NCI-H748 (cell line): ENCODE measurements around the gene SUPT3H.
"Not testable (repeated sequence)": the region's sequence is repeated elsewhere in the genome, so short reads cannot be mapped to it uniquely, and the experiment has no call there.

Experiments used
- DNase-seq: peaks from one replicate; lab custom pipeline; 2025; ENCODE audit not compliant: unreplicated experiment; lab: John Stamatoyannopoulos, UW

Gene SUPT3H

DNA sequence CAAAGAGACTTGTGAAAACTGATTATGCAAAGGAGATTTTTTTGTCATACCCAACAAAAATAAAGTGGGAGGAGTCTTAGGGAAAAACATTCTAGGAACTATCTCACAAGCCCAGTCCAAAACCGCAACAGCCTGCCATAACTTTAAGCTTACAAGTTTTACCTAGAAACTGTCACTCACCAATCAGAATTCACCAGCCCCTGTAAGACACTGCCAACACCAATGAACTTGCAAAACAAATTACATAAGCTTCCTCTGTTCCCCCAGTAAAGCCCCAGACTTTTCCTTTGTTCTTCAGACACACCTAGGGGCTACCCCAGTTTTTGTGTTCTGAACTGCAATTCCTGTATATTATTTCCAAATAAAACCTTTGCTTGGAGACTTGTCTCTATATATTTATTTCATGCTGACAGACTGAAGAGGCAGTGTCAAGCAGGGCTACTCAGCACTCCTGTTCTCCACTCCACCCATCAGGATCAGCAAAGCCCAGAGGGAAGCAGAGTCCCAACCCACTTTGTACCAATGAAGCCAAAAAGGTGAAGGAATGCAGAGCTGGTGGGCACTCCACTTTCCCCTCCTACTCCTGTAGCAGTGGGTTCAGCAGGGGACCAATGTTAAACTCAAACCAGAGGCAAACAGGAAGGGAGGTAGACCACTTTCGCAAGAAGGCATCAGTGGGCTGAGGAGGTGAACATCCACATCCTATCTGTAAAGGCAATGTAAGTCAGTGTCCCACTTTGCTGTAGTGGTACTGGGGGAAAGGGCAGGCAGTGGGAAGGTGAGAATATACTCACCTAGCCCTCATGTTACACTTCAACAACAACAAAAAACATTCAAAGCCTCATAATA, 192.1 kb downstream of the SUPT3H start:
- DNase-seq, result no peak

DNA sequence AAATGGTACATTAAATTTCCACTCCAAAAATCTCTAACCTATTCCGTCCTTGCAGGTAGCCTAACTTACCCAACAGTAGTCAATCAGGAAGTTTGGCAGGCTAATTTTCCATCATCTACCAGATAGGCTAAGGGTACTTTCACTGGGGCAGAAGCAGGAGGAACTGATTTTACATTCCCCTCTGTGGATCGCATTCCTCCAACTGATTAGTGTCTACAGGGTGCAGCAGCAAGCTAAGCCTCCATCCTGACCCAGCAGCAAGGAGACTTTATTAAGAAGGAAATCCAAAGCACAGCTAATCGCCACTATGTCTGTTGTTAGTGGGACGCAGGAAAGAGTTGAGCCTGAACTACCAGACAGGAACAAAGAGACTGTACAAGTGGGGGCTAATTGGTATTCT, 192.8 kb downstream of the SUPT3H start:
- no peak for DNase-seq

DNA sequence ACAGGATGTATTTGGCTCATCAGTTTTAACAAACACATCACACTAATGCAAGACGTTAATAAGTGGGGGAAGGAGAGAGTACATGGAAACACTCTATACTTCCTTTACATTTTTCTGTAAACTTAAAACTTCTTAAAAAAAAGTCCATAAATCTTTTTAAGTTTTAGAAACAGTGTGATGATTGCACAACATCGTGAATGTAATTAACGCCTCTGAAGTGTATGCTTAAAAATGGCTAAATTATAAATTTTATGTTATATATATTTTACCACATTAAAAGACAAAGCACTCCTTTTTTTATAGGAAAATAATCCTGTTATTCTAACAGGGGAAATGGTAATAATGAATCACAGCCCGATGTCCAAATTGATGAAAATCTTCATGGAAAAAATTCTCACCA, 193.7 kb downstream of the SUPT3H start:
- DNase-seq, result no peak

DNA sequence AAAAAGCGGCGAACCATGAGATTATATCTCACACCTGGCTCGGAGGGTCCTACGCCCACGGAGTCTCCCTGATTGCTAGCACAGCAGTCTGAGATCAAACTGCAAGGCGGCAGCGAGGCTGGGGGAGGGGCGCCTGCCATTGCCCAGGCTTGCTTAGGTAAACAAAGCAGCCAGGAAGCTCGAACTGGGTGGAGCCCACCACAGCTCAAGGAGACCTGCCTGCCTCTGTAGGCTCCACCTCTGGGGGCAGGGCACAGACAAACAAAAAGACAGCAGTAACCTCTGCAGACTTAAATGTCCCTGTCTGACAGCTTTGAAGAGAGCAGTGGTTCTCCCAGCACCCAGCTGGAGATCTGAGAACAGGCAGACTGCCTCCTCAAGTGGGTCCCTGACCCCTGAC, 201.4 kb downstream of the SUPT3H start:
- not testable (repeated sequence) for DNase-seq

DNA sequence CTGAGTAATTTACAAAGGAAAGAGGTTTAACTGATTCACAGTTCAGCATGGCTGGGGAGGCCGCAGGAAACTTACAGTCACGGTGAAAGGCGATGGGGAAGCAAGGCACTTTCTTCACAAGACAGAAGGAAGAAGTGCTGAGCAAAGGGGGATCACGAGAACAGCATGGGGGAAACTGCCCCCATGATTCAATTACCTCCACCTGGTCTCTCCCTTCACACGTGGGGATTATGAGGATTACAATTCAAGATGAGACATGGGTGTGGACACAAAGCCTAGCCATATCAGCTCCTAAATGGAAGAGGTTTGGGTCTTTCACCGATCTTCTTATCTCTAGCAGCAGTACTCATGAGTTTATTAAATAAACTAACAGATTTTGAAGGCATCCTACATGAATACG, 202.5 kb downstream of the SUPT3H start:
- DNase-seq, result no peak

DNA sequence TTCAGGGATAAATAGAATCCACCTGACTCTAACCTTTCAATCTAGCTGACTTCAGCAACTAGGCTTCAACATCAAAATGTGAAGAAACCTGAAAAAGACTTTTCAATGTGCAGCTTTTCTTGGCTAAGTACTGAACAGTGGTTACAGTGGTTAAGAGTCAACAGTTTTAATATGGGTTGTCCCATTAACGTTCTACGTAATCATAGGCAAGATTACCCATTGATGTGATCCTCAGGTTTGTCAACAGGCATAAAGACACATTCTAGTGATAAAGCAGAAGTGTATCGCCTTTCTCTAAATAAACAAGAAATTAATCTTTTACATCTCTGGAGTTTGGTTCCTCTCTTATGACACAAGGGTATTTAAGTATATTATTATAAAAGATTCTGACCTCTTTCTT, 203.7 kb downstream of the SUPT3H start:
- no peak for DNase-seq

DNA sequence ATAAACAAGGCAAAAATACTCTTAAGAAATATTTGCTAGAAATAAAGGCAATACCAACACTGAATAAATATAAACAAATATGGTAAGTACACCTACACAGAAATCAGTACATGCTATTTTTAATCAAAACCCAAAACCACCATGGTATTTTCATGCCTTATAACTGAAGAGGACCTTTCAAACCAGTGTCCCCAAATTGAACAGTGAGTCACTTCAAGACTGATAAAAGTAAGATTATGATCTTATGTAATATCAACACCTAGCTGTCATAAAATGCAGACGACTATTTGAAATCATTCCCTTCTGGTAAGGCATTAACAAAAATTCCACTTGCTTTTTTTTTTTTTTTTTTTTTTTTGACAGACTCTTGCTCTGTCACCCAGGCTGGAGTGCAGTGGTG, 206.4 kb downstream of the SUPT3H start:
- DNase-seq, result no peak

DNA sequence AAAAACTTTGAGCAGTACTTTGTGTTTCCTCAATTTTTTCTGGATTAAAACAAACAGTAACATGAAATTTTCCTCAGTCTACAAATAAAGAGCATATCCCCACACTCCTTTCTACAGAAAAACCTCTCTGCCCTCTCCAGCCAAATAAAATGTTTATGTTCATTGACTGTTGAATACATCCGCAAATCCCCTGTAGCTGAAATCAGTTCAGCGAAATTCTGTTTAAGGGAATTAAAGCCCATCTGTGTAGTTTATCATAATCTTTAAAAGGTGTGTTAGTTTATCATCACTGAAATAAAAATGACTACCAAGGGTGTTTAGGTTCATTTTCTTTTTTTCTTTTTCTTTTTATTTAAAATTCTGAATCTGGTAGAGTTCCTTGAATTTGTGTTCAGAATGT, 207.4 kb downstream of the SUPT3H start:
- DNase-seq, result no peak

DNA sequence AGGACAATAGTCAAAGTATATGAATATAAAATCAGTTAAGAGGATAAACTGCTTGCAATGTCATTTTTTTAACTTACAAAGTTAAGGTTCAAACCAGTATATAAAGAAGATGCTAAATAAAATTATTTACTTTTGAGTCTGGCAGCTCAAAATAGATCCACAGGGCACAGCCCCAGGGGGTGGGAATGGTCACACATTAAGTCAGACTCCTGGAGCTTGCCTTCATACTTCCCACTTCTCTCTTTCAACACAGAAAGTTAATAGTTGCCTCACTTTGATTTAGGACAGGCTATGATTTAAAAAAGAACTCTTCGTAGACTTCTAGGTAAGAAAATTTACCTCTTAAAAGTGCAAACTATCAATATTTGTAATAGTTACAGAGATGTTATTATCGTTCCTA, 207.9 kb downstream of the SUPT3H start:
- DNase-seq, result no peak

DNA sequence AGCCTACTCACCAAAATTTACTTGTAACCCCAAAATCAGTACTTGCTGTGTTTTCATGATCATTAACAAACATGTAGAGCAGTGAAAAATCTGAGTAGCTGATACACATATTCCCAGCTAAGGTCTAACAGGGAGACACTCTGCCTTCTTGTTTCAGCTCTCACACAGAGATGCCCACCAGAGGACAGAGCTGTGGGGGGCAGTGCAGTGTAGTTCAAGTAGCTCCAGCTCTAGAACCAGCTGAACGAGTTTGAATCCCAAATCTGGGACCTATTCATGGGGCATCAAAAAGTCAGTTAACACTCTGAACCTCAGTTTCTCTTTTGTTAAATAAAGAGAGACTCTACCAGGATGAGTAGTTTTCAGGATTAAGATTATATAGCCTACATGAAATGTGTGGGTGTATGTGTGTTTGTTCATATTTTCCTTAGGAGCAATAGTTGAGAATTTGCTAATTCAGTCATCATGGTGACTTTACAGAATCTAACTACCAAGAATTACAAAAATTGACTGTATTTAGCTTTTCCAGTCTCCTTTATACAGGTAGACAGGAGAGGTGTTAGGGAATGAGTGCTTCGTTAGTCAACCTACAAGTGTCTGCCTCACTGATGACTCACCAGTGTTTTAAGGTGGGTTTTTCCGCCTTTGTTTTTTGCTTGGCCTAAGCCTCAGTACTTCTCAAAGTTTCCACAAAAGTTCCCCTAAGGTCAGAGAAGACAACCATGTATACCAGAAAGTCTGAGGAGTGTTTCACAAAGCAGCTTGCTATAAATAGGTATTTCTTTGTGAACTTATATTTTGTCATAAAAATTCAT, 213.6 kb downstream of the SUPT3H start:
- no peak for DNase-seq

DNA sequence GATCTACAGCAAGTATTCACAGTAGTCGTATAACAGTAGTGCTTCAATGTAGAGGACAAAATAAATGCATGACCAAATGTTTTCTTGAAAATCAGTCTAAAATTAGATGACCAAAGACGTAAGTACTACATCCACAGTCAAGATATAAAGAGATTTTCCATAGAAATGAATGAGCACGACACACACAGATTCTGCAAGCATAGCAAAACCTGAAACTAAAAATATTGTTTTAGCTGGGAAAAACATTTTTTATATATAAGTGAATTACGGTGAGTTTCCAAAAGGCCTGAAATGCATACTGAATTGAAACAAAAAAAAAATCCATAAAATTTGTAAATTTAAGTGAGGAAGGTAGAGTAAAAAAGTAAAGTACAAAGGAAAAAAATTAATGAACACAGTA, 217.4 kb downstream of the SUPT3H start:
- no peak for DNase-seq

DNA sequence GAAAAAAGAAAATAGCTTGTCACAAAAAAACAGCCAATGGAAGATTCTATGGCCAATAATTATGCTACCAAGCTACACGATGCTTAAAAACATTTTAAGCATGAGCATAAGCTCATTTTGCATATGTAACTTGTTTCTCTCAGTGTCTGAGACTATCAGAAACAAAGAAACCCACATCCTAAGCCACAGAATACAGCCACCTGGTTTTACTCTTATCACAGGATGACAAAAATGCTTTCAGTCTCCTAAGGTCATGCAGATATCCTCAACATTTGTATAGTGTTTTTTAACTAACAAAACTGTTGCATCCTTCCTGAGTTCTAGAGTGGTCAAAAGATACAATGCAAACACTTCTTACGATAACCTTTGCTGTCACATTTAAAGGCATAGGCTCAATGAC, 221.7 kb downstream of the SUPT3H start:
- DNase-seq, result no peak

DNA sequence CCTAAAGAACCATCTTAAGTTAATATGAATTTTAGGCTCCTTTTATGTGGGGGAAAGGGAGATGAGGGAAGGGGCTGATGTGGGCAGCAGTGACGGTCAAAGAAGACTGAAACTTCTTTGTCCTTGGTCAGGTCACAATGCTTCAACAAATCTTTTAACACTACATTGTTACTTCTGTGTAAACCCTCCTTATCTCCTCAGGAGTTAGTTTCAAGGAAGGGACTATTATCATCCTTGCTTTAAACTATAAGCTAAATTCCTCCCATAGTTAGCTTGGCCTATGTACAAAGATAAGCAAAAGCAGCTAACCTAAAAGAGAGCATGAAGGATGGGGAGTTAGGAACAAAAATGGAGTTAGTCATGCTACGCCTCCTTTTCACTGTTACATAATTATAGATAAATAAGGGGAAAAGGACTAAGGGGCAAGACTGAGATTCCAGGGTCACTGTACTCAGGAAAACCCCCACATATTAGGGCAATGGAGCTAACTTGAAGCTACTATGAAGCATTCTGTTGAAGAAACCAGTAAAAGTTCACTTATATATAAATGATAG, 222.3 kb downstream of the SUPT3H start:
- DNase-seq, result no peak

DNA sequence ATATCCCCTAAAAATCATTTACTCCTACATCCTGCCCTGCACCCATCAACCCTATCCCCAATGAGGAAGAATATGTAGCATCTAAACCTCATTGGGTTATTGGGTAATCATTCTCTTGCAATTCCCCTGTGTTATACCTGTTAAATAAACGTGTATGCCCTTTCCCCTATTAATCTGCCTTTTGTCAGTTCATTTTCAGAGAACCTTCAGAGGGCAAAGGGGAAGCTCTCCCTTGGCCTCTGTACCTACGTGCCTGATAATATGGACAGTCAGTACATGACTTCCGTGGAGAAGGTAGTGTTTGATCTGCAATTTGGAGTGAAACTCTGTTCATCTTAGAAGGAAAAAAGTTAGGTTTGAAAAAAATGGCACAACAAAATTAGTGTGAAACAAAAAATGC, 223.1 kb downstream of the SUPT3H start:
- DNase-seq, result no peak

DNA sequence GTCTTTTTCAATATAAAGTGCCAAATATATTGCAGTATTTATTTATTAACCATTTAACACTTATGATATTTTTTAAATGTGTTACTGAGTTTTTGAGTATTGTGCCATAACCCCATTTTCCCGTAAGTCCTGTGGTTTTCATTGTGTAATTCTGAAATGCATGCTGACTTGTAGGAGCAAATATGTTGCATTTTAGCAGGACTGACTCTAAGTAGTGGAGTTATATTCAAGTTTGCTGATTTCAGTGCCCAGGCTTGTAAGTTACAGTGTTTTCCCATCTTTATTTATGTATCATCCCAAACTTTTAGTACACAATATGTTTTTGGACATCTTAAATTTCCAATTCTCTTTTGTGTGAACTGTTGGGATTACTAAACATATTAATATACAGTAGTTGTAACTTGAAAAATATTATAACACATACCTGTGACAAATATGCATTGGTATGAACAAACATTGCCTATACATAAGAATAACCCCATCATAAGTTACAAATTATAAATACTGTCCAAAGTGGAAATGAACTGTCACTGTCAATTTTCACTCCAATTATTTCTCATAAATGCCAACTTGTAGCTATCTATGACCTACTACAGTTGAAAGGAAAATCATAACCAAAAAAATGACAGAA, 228.9 kb downstream of the SUPT3H start:
- DNase-seq, result no peak

DNA sequence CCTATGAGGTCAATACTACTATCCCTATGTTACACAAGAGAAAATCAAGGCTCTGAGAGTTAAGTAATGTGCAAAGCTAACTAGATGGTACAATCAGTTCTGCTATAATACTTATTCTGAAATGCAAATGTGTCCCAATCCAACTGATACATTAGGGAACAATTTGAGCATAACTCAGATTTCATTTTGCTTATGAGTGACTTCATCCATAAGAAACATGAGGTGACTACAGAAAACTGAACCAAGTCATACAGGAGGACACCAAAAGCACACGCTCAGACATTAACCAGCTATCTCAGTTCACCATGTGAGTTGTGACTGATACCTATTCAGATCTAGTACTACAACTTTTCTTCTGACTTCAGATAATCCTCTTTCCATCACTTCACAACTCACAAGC, 229.5 kb downstream of the SUPT3H start:
- no peak for DNase-seq

DNA sequence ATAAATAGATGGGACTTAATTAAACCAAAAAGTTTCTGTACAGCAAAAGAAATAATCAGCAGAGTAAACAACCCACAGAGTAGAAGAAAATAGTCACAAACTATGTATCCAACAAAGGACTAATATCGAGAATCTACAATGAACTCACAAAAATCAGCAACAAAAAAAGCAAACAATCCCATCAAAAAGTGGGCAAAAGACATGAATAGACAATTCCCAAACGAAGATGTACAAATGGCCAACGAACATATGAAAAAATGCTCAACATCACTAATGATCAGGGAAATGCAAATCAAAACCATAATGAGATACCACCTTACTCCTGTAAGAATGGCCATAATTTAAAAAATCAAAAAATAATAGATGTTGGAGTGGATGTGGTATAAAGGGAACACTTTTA, 232.1 kb downstream of the SUPT3H start:
- not testable (repeated sequence) for DNase-seq

DNA sequence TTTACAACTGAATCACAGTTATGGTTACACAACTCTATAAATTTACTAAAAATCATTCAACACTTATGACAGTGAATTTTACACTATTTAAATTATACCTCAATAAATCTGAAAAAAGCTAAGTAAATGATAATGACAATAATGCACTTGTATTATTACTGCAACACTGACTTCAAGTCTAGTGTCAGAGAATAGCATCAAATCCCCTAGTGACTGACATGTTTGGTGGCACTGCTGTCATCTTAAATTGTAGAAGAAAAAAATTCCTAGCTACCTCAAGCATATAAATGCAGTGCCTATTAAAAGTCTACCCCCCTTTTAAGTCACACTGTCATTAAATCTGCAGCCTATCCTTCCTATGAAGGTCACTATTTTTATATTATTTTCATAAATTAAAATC, 239.0 kb downstream of the SUPT3H start:
- DNase-seq, result no peak

DNA sequence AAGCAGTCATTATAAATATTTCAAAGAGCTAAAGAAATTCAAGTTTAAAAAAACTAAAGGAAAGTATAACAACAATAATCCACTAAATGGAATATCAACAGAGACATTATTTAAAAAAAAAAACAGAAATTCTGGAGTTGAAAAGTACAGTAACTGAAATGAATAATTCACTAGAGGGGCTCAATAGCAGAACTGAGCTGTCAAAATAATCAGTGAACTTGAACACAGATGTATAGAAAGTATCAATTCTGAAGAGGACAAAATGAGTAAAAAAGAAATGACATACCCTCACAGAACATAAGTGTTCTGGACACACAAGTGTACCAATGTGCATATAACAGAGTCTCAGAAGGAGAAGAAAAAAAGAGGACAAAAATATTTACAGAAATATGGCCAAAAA, 241.2 kb downstream of the SUPT3H start:
- no peak for DNase-seq

DNA sequence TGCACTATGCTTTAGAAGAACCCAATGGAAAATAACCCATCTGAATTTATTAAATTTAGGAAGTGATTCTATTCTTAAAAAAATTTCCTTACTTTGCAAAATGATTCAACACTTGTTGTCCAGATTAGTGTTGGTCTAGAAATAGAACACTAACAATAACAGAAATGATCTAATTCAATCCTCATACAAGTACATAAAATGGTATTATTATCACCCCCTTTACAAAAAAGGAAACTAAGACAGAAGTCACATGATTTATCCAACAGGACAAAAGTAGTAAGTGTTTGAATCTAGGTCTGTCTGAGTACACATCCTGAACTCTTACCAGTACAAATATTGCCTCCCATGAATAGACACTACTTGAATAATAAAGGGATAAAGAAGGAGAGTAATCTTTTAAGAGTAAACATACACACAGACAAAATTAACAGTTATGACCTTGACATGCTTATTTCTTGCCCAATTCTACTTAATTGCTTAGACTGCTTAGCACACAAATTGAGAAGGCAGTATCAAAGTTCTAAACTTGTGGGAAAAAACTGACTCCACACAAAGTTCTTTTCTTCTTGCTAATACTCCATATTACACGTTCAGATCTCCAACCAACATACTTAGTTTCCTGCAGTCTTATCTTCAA, 245.0 kb downstream of the SUPT3H start:
- DNase-seq, result no peak

DNA sequence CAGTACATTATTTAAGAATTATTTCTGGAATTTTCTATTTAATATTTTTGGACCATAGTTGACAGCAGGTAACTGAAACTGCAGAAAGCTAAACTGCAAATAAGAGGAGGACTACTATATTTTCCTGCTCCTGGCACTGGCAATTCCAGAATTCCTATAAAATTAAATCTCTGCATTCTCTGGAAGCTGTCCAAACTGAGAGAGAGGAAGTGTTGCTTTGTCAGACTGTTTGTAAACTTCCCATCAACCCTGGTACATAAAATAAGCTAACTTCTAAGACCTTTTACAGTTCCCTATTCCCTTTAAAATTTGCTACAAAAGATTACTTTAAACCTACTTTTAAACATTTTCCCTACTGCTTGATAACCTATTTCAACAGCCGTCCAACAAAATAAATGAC, 245.7 kb downstream of the SUPT3H start:
- DNase-seq, result no peak
